GM19324 (cell line): ENCODE measurements around the gene SCO2.

ENCODE experiments used
- ATAC-seq: cut with Tn5 transposase; IDR thresholded peaks from one replicate; pipeline ENCODE4 v1.9.1; 2021; ENCODE audit warnings: mild to moderate bottlenecking, moderate library complexity; ENCODE audit not compliant: unreplicated experiment, low FRiP score

Gene SCO2

GRCh38 chr22:50525104-50525857 lies at the start of gene SCO2:
SCO2 (minus strand) TSS chr22:50525598; CDS start chr22:50524411, 1,187 bp downstream.
- peak; percentile 39 for ATAC-seq

GRCh38 chr22:50574383-50574755 lies 49.0 kb upstream of the SCO2 start:
- ATAC-seq: no peak

GRCh38 chr22:50573491-50574382 lies 48.3 kb upstream of the SCO2 start:
- ATAC-seq: no peak

GRCh38 chr22:50572965-50573364 lies 47.6 kb upstream of the SCO2 start:
- ATAC-seq: no peak

GRCh38 chr22:50571264-50572175 lies 46.1 kb upstream of the SCO2 start:
- no peak for ATAC-seq

- ATAC-seq: no peak
Measured at GRCh38 chr22:50570861-50571260, 45.5 kb upstream of the SCO2 start.

GRCh38 chr22:50569896-50570535 lies 44.6 kb upstream of the SCO2 start:
- no peak for ATAC-seq

DNA sequence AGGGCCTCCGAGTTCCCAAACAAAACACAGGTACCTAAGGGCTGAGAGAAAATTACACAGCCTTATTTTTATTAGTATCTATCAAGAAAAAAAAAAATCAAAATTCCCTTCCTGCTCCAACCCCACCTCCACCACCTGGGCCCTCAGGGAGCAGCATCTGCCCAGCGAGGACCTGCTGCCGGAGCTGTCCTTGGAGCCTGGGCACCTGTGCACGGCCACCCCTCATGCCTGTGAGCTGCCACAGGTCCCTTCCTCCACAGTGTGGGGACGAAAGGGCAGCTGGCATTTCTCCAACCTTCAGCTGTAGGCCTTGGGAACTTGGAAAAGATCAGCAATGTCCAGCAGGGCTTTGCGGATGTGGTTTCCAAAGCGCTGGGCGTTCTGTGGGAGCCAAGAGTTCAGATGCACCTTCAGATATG lies 43.7 kb upstream of the SCO2 start:
- ATAC-seq: no peak

DNA sequence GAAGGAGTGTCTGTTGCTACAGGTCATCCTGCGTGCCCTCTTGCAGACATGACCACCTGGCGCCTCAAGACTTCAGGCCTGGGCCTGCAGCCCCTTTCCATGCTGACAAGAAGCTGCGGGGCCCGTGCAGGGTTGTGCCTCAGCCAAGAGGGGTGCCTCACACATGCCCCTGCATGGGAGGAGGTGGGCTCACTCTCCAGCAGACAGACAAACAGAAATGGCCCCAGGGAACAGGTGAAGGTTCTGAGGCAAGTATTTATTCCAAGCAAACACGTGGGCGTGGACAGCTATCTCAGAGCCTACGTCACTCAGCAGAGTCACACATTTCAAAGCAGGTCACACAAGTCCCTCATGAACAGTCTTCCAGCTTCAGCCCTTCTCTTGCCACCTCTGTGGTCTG lies 43.2 kb upstream of the SCO2 start:
- no peak for ATAC-seq

DNA sequence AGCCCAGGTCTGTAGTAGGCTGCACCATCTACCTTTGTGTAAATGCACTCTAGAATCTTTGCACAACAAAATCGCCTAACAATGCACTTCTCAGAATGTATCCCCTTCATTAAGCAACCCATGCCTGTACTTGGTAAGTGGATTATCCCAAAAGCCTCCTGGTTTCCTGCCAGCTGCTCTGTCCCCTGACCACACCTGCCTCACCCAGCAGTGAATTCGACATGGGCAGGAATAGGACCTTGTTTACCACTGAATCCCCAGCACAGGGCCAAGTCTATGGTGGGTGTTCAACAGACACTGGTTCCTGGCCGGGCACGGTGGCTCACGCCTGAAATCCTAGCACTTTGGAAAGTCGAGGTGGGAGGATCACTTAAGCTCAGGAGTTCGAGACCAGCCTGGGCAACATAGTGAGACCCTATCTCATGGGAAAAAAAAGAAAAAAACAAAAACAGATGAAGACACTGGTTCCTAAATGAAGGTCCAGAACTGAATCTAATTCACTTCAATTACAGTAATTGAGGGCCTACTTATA lies 42.4 kb upstream of the SCO2 start:
- no peak for ATAC-seq

- no peak for ATAC-seq
Measured at GRCh38 chr22:50564289-50564688, 38.9 kb upstream of the SCO2 start.

GRCh38 chr22:50563413-50564160 lies 38.2 kb upstream of the SCO2 start:
- ATAC-seq: no peak

GRCh38 chr22:50562523-50563412 lies 37.4 kb upstream of the SCO2 start, which contains the start of gene SYCE3:
SYCE3 (minus strand) TSS chr22:50562919; CDS start chr22:50556405, 6,514 bp downstream.
- peak; percentile 98 for ATAC-seq

- ATAC-seq: no peak
Measured at GRCh38 chr22:50561401-50562358, 36.3 kb upstream of the SCO2 start.

GRCh38 chr22:50560034-50560433 lies 34.6 kb upstream of the SCO2 start:
- ATAC-seq: no peak

GRCh38 chr22:50556703-50557102 lies 31.3 kb upstream of the SCO2 start:
- no peak for ATAC-seq

DNA sequence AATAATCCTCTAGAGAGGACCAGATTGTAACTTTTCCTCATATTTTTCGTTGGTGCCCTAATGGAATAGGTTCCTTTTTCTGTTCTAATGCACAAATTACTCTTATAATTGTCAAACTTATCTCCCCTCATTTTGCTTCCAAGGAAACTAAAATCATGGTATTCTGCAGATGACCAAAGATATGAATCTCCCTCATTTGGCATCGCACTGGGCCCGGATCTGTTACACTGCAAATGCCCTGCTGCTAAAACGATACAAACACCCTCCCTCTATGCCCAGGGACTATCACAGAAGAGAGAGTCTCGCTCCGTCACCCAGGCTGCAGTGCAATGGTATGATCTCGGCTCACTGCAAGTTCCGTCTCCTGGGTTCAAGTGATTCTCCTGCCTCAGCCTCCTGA lies 27.9 kb upstream of the SCO2 start:
- no peak for ATAC-seq
